Liver (tissue), 3 donors: ENCODE measurements around the gene NKAIN2.

Source experiments
- CTCF ChIP-seq: fragments of 150-350 bp; IDR thresholded peaks from 2 replicates; pipeline ENCODE4 v1.5.1; 2017; ENCODE audit warnings: improper control_type of control experiment, low read depth, low read length; ENCODE audit not compliant: missing input control
- RAD21 ChIP-seq, 2 donors: IDR thresholded peaks; 2 replicates each; pipeline ENCODE4 v1.6.1; 2016; ENCODE audit warnings: antibody characterized with exemption in 2 of 2, mild to moderate bottlenecking in 2 of 2
- donor health status: healthy.
- donor health status: healthy.

- no peak for TF ChIP-seq CTCF
- TF ChIP-seq RAD21 (IDR thresholded peaks at IDR 0.05) = no peak
These were observed 164.2 kb downstream of the NKAIN2 start for GRCh38 chr6:123967905-123968304.
